ENCODE measurements around the gene PPARGC1A. TPM values are rescaled to one million over a fixed set of nuclear protein-coding genes. Genes with fewer than 3 reads are reported as not detected.
A peak's percentile ranks its signal among the peaks of the same experiment; 100 is the strongest.

PPARGC1A gene
- total and polyA plus RNA-seq, 2 of the 13 experiments (the other 11 are each of a cell fraction or from before 2014, with no cell fraction given): 20.7 to 37.3 TPM

DNA sequence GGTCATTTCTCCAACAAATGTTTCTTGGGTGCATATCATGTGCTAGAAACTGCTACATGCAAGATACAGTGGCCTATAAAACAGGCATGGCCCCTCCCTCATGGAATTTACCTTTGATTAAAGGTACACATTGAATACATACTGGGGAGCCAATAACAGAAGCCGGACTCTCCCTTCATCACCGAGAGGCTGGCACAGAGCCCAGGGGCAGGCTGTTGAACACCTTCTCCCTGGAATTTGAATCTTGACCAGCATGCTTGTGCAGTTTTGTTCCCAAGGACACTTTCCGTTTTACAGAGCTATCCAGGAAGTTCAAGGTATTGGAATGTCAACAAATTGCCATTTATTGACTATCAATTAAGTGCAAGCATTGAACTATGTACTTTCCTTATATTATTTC is 33.2 kb downstream of the PPARGC1A start (continued):
- TF ChIP-seq, protein P1, sequence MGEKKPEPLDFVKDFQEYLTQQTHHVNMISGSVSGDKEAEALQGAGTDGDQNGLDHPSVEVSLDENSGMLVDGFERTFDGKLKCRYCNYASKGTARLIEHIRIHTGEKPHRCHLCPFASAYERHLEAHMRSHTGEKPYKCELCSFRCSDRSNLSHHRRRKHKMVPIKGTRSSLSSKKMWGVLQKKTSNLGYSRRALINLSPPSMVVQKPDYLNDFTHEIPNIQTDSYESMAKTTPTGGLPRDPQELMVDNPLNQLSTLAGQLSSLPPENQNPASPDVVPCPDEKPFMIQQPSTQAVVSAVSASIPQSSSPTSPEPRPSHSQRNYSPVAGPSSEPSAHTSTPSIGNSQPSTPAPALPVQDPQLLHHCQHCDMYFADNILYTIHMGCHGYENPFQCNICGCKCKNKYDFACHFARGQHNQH (CRISPR knock-in tag; IDR thresholded peaks at IDR 0.05): no peak
- TF ChIP-seq GATAD2A (CRISPR knock-in tag; IDR thresholded peaks at IDR 0.05) (peak; percentile 69), DPF2 (CRISPR knock-in tag; IDR thresholded peaks at IDR 0.05; ENCODE audit: borderline replicate concordance, low read depth) (peak; percentile 50; the same call in 1 of the 2 replicates), GABPB1 (CRISPR knock-in tag; IDR thresholded peaks at IDR 0.05) (0 out of 2 replicates have a peak, but pooled peaks have one; percentile 5), NFIC (IDR thresholded peaks at IDR 0.05; ENCODE audit: low read length) (peak; percentile 73; the same call in 1 of the 2 replicates), ATF1 (CRISPR knock-in tag; IDR thresholded peaks at IDR 0.05) (no peak), PCBP2 (optimal IDR thresholded peaks at IDR 0.05; ENCODE audit: low read depth, low read length, poor library complexity, severe bottlenecking) (no peak), HDAC6 (IDR thresholded peaks at IDR 0.05; ENCODE audit: low read depth, low read length) (no peak), SAP130 (CRISPR knock-in tag; IDR thresholded peaks at IDR 0.05; ENCODE audit: low read depth) (peak; percentile 45), ELF4 (CRISPR knock-in tag; IDR thresholded peaks at IDR 0.05; ENCODE audit: borderline replicate concordance) (no peak), GTF2F1 (IDR thresholded peaks at IDR 0.05; ENCODE audit: low read length) (no peak), SNAI1 (CRISPR knock-in tag; IDR thresholded peaks at IDR 0.05; ENCODE audit: borderline replicate concordance) (0 out of 2 replicates have a peak, but pooled peaks have one; percentile 56), SATB2 (CRISPR knock-in tag; IDR thresholded peaks at IDR 0.05) (no peak), ZNF17 (CRISPR knock-in tag; IDR thresholded peaks at IDR 0.05) (no peak), YEATS2 (CRISPR knock-in tag; IDR thresholded peaks at IDR 0.05; ENCODE audit: borderline replicate concordance) (no peak), ELF3 (CRISPR knock-in tag; IDR thresholded peaks at IDR 0.05) (peak; percentile 68), ZEB1 (IDR thresholded peaks at IDR 0.05; ENCODE audit: insufficient replicate concordance, low read depth) (peak; percentile 68), ZNF780A (CRISPR knock-in tag; IDR thresholded peaks at IDR 0.05) (no peak), RARA (CRISPR knock-in tag; IDR thresholded peaks at IDR 0.05) (peak; percentile 60; the same call in 1 of the 2 replicates)
- TF ChIP-seq, protein P2, sequence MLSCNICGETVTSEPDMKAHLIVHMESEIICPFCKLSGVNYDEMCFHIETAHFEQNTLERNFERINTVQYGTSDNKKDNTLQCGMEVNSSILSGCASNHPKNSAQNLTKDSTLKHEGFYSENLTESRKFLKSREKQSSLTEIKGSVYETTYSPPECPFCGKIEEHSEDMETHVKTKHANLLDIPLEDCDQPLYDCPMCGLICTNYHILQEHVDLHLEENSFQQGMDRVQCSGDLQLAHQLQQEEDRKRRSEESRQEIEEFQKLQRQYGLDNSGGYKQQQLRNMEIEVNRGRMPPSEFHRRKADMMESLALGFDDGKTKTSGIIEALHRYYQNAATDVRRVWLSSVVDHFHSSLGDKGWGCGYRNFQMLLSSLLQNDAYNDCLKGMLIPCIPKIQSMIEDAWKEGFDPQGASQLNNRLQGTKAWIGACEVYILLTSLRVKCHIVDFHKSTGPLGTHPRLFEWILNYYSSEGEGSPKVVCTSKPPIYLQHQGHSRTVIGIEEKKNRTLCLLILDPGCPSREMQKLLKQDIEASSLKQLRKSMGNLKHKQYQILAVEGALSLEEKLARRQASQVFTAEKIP (CRISPR knock-in tag; IDR thresholded peaks at IDR 0.05; ENCODE audit: borderline replicate concordance): no peak
- TF ChIP-seq, protein P3, sequence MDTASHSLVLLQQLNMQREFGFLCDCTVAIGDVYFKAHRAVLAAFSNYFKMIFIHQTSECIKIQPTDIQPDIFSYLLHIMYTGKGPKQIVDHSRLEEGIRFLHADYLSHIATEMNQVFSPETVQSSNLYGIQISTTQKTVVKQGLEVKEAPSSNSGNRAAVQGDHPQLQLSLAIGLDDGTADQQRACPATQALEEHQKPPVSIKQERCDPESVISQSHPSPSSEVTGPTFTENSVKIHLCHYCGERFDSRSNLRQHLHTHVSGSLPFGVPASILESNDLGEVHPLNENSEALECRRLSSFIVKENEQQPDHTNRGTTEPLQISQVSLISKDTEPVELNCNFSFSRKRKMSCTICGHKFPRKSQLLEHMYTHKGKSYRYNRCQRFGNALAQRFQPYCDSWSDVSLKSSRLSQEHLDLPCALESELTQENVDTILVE (CRISPR knock-in tag; IDR thresholded peaks at IDR 0.05): 0 out of 2 replicates have a peak, but pooled peaks have one; percentile 11
- TF ChIP-seq, protein P4, sequence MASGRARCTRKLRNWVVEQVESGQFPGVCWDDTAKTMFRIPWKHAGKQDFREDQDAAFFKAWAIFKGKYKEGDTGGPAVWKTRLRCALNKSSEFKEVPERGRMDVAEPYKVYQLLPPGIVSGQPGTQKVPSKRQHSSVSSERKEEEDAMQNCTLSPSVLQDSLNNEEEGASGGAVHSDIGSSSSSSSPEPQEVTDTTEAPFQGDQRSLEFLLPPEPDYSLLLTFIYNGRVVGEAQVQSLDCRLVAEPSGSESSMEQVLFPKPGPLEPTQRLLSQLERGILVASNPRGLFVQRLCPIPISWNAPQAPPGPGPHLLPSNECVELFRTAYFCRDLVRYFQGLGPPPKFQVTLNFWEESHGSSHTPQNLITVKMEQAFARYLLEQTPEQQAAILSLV (CRISPR knock-in tag; IDR thresholded peaks at IDR 0.05; ENCODE audit: borderline replicate concordance): no peak
- TF ChIP-seq, protein P5, sequence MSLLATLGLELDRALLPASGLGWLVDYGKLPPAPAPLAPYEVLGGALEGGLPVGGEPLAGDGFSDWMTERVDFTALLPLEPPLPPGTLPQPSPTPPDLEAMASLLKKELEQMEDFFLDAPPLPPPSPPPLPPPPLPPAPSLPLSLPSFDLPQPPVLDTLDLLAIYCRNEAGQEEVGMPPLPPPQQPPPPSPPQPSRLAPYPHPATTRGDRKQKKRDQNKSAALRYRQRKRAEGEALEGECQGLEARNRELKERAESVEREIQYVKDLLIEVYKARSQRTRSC (CRISPR knock-in tag; IDR thresholded peaks at IDR 0.05; ENCODE audit: low read depth): no peak
- TF ChIP-seq, protein P6, sequence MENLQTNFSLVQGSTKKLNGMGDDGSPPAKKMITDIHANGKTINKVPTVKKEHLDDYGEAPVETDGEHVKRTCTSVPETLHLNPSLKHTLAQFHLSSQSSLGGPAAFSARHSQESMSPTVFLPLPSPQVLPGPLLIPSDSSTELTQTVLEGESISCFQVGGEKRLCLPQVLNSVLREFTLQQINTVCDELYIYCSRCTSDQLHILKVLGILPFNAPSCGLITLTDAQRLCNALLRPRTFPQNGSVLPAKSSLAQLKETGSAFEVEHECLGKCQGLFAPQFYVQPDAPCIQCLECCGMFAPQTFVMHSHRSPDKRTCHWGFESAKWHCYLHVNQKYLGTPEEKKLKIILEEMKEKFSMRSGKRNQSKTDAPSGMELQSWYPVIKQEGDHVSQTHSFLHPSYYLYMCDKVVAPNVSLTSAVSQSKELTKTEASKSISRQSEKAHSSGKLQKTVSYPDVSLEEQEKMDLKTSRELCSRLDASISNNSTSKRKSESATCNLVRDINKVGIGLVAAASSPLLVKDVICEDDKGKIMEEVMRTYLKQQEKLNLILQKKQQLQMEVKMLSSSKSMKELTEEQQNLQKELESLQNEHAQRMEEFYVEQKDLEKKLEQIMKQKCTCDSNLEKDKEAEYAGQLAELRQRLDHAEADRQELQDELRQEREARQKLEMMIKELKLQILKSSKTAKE (CRISPR knock-in tag; IDR thresholded peaks at IDR 0.05; ENCODE audit: borderline replicate concordance): no peak

Measured in HepG2 (cell line).